ENCODE results near the gene VN1R5. TPM values are rescaled to one million over a fixed set of nuclear protein-coding genes. Genes with fewer than 3 reads are reported as not detected.

Gene VN1R5
- total and polyA plus RNA-seq, 11 donors, result not detected

- 56 to 69% (median 61%) methylated on average over 5 of the region's 5 CpGs for WGBS, 4 donors
- Histone ChIP-seq H3K36me3 (peaks cover 0 to 6% (median 0%) of the 10 kb centered on the region in 9 donors), H3K4me3 (no peak overlapping the region), H3K9me3 (no peaks in the 10 kb centered on the region), H3K27me3 (no peaks in the 10 kb centered on the region), H3K4me1 (peaks cover 3 to 37% (median 18%) of the 10 kb centered on the region in 12 donors), H3K27ac (no peak overlapping the region)
- no peak for ATAC-seq
- no peak for TF ChIP-seq POLR2A (IDR thresholded peaks at IDR 0.05)
- TF ChIP-seq CTCF (IDR thresholded peaks at IDR 0.05), result no peak
- intact Hi-C loops (cut with DNase I), result loop anchor here in 6 of 10 donors (5.0 to 10.0 kb wide), 7 partner anchors 100 to 135 kb away; partner anchors contain the start of genes ZNF496 (in 4 of the 6), ZNF669 (in 2 of the 6) and ZNF670 (in 1 of the 6)
- DNase-seq, result no peak
These were observed 43.9 kb upstream of the VN1R5 start for GRCh38 chr1:247212012-247212411.

- no peak overlapping the region for H3K27ac ChIP-seq
- DNase-seq (no peak), ATAC-seq (no peak)
- H3K9me3 ChIP-seq, result no peaks in the 10 kb centered on the region
- peaks cover 3 to 29% (median 17%) of the 10 kb centered on the region in 12 donors for H3K4me1 ChIP-seq
- H3K36me3 ChIP-seq, result no peaks in the 10 kb centered on the region
- H3K27me3 ChIP-seq, result peaks cover 0 to 6% (median 0%) of the 10 kb centered on the region in 9 donors
- H3K4me3 ChIP-seq, result no peak overlapping the region
- 52 to 70% (median 61%) methylated on average over 1 of the region's 1 CpG for WGBS, 4 donors
- intact Hi-C loops (cut with DNase I), result loop anchor here in 6 of 10 donors (5.0 to 10.0 kb wide), 7 partner anchors 101 to 136 kb away; partner anchors contain the start of genes ZNF496 (in 4 of the 6), ZNF669 (in 2 of the 6) and ZNF670 (in 1 of the 6)
- TF ChIP-seq CTCF (IDR thresholded peaks at IDR 0.05), result no peak
- TF ChIP-seq POLR2A (IDR thresholded peaks at IDR 0.05), result no peak
These were observed 43.0 kb upstream of the VN1R5 start for GRCh38 chr1:247212627-247213617.

GRCh38 chr1:247216261-247216660 lies 39.6 kb upstream of the VN1R5 start:
- peaks cover 0 to 6% (median 0%) of the 10 kb centered on the region in 9 donors for H3K27me3 ChIP-seq
- TF ChIP-seq CTCF (IDR thresholded peaks at IDR 0.05) (no peak), POLR2A (IDR thresholded peaks at IDR 0.05) (no peak)
- ATAC-seq (no peak), DNase-seq (no peak)
- 65 to 72% (median 68%) methylated on average over 3 of the region's 3 CpGs for WGBS, 4 donors
- H3K36me3 ChIP-seq, result no peaks in the 10 kb centered on the region
- intact Hi-C loops (cut with DNase I), result loop anchor here in 4 of 10 donors (10.0 kb wide), 3 partner anchors 109 to 119 kb away; partner anchors contain the start of genes ZNF496 (in 2 of the 4) and ZNF669 (in 1 of the 4)
- no peak overlapping the region for H3K27ac ChIP-seq
- no peak overlapping the region for H3K4me3 ChIP-seq
- H3K4me1 ChIP-seq, result peaks cover 0 to 2% (median 0%) of the 10 kb centered on the region in 12 donors
- no peaks in the 10 kb centered on the region for H3K9me3 ChIP-seq
